Left renal pelvis (tissue), 4 donors: ENCODE data around the gene RAB39A. TPM values are rescaled to one million over a fixed set of nuclear protein-coding genes. Genes with fewer than 3 reads are reported as not detected.
"Not testable (repeated sequence)": the region's sequence is repeated elsewhere in the genome, so short reads cannot be mapped to it uniquely, and the experiment has no call there.

ENCODE experiments used
- DNase-seq, 4 donors: peaks; one replicate each; pipeline ENCODE4 v3.0.0-alpha.2; 2013; ENCODE audit warnings: low read depth in 4 of 4, low spot score in 3 of 4
- polyA plus RNA-seq, 4 donors: library from polyadenylated mRNA; unstranded; fragments of 120-200 nt; gene quantifications; one replicate each; pipeline ENCODE4 v1.2.1, GENCODE V29; 2013; ENCODE audit not compliant: insufficient read length in 4 of 4

Gene RAB39A
- polyA plus RNA-seq: under 1 TPM; 0.47 to 0.92 (median 0.67) TPM

- DNase-seq: peak; percentile 46 to 65 (median 64)
Measured at GRCh38 chr11:107928046-107928766, at the start of gene RAB39A. Gene RAB39A, plus strand, starts transcription at chr11:107928448. Its CDS starts 121 bp downstream, at chr11:107928569.

- DNase-seq: not testable (repeated sequence)
Measured at GRCh38 chr11:107881471-107881870, 46.8 kb upstream of the RAB39A start.

GRCh38 chr11:107882095-107882820 lies 46.0 kb upstream of the RAB39A start:
- no peak for DNase-seq

GRCh38 chr11:107898270-107898669 lies 30.0 kb upstream of the RAB39A start:
- no peak for DNase-seq

- no peak for DNase-seq
Measured at GRCh38 chr11:107908211-107908610, 20.0 kb upstream of the RAB39A start.

GRCh38 chr11:107912415-107912814 lies 15.8 kb upstream of the RAB39A start:
- DNase-seq: not testable (repeated sequence)

GRCh38 chr11:107915229-107915628 lies 13.0 kb upstream of the RAB39A start:
- no peak for DNase-seq

- no peak for DNase-seq
Measured at GRCh38 chr11:107916671-107917241, 11.5 kb upstream of the RAB39A start.

GRCh38 chr11:107921997-107922396 lies 6.3 kb upstream of the RAB39A start:
- no peak for DNase-seq

GRCh38 chr11:107923519-107923918 lies 4.7 kb upstream of the RAB39A start:
- not testable (repeated sequence) for DNase-seq

- DNase-seq: no peak
Measured at GRCh38 chr11:107924306-107924705, 3.9 kb upstream of the RAB39A start.

GRCh38 chr11:107927559-107927958 lies 689 bp upstream of the RAB39A start:
- DNase-seq: no peak

GRCh38 chr11:107928767-107929507 lies 689 bp downstream of the RAB39A start:
- no peak for DNase-seq

GRCh38 chr11:107929611-107930200 lies 1.5 kb downstream of the RAB39A start:
- DNase-seq: no peak

GRCh38 chr11:107931206-107931605 lies 3.0 kb downstream of the RAB39A start:
- DNase-seq: no peak

- DNase-seq: no peak
Measured at GRCh38 chr11:107947904-107948303, 19.7 kb downstream of the RAB39A start.

- DNase-seq: not testable (repeated sequence)
Measured at GRCh38 chr11:107948328-107948727, 20.1 kb downstream of the RAB39A start.

GRCh38 chr11:107951155-107951554 lies 22.9 kb downstream of the RAB39A start:
- no peak for DNase-seq

GRCh38 chr11:107953446-107953845 lies 25.2 kb downstream of the RAB39A start:
- DNase-seq: no peak

- no peak for DNase-seq
Measured at GRCh38 chr11:107956543-107956942, 28.3 kb downstream of the RAB39A start.
